Measurements from ENCODE around the gene PCDH9.

PCDH9 gene

GRCh38 chr13:66369666-66370065 is 860.5 kb downstream of the PCDH9 start:
- TF ChIP-seq POLR2AphosphoS5 (IDR thresholded peaks at IDR 0.05; ENCODE audit: borderline replicate concordance, low read depth, low read length) = no peak
- no peak for TF ChIP-seq FOXP2 (optimal IDR thresholded peaks at IDR 0.05; ENCODE audit: control extremely low read depth, extremely low read length, insufficient read depth)
- no peak for TF ChIP-seq EZH2 (IDR thresholded peaks at IDR 0.05)
- Histone ChIP-seq H3K9ac (ENCODE audit: insufficient read length) (no peak overlapping the region), H3K36me3 (ENCODE audit: insufficient read depth, low read length) (no peaks in the 10 kb centered on the region), H3K27ac (no peak overlapping the region), H3K4me3 (no peak overlapping the region), H3K9me3 (ENCODE audit: low read depth, low read length) (no peaks in the 10 kb centered on the region)
- DNase-seq (ENCODE audit: low read depth, low spot score) = no peak

- Histone ChIP-seq H3K36me3 (ENCODE audit: insufficient read depth, low read length) (no peaks in the 10 kb centered on the region), H3K9me3 (ENCODE audit: low read depth, low read length) (no peaks in the 10 kb centered on the region), H3K4me3 (no peak overlapping the region), H3K27ac (no peak overlapping the region), H3K9ac (ENCODE audit: insufficient read length) (no peak overlapping the region)
- no peak for DNase-seq (ENCODE audit: low read depth, low spot score)
- no peak for TF ChIP-seq FOXP2 (optimal IDR thresholded peaks at IDR 0.05; ENCODE audit: control extremely low read depth, extremely low read length, insufficient read depth)
- TF ChIP-seq EZH2 (IDR thresholded peaks at IDR 0.05) = no peak
- TF ChIP-seq POLR2AphosphoS5 (IDR thresholded peaks at IDR 0.05; ENCODE audit: borderline replicate concordance, low read depth, low read length) = no peak
Observed at GRCh38 chr13:66367356-66367755, 862.8 kb downstream of the PCDH9 start.

- DNase-seq (ENCODE audit: low read depth, low spot score) = no peak
- Histone ChIP-seq H3K36me3 (ENCODE audit: insufficient read depth, low read length) (no peaks in the 10 kb centered on the region), H3K4me3 (no peak overlapping the region), H3K27ac (no peak overlapping the region), H3K9me3 (ENCODE audit: low read depth, low read length) (no peaks in the 10 kb centered on the region), H3K9ac (ENCODE audit: insufficient read length) (no peak overlapping the region)
- TF ChIP-seq EZH2 (IDR thresholded peaks at IDR 0.05) (no peak), FOXP2 (optimal IDR thresholded peaks at IDR 0.05; ENCODE audit: control extremely low read depth, extremely low read length, insufficient read depth) (no peak), POLR2AphosphoS5 (IDR thresholded peaks at IDR 0.05; ENCODE audit: borderline replicate concordance, low read depth, low read length) (no peak)
Observed at GRCh38 chr13:66365101-66365500, 865.0 kb downstream of the PCDH9 start.

GRCh38 chr13:66364346-66364745 is 865.8 kb downstream of the PCDH9 start:
- H3K36me3 ChIP-seq (ENCODE audit: insufficient read depth, low read length) = no peaks in the 10 kb centered on the region
- H3K9ac ChIP-seq (ENCODE audit: insufficient read length) = no peak overlapping the region
- H3K4me3 ChIP-seq = no peak overlapping the region
- TF ChIP-seq EZH2 (IDR thresholded peaks at IDR 0.05) (no peak), FOXP2 (optimal IDR thresholded peaks at IDR 0.05; ENCODE audit: control extremely low read depth, extremely low read length, insufficient read depth) (no peak), POLR2AphosphoS5 (IDR thresholded peaks at IDR 0.05; ENCODE audit: borderline replicate concordance, low read depth, low read length) (no peak)
- H3K9me3 ChIP-seq (ENCODE audit: low read depth, low read length) = no peaks in the 10 kb centered on the region
- DNase-seq (ENCODE audit: low read depth, low spot score) = no peak
- no peak overlapping the region for H3K27ac ChIP-seq

- Histone ChIP-seq H3K27ac (no peak overlapping the region), H3K4me3 (no peak overlapping the region), H3K9me3 (ENCODE audit: low read depth, low read length) (no peaks in the 10 kb centered on the region), H3K9ac (ENCODE audit: insufficient read length) (no peak overlapping the region), H3K36me3 (ENCODE audit: insufficient read depth, low read length) (no peaks in the 10 kb centered on the region)
- no peak for DNase-seq (ENCODE audit: low read depth, low spot score)
- TF ChIP-seq FOXP2 (optimal IDR thresholded peaks at IDR 0.05; ENCODE audit: control extremely low read depth, extremely low read length, insufficient read depth) = no peak
- no peak for TF ChIP-seq EZH2 (IDR thresholded peaks at IDR 0.05)
- no peak for TF ChIP-seq POLR2AphosphoS5 (IDR thresholded peaks at IDR 0.05; ENCODE audit: borderline replicate concordance, low read depth, low read length)
Observed at GRCh38 chr13:66362485-66362884, 867.7 kb downstream of the PCDH9 start.

- Histone ChIP-seq H3K36me3 (ENCODE audit: insufficient read depth, low read length) (no peaks in the 10 kb centered on the region), H3K4me3 (no peak overlapping the region), H3K9me3 (ENCODE audit: low read depth, low read length) (no peaks in the 10 kb centered on the region), H3K9ac (ENCODE audit: insufficient read length) (no peak overlapping the region), H3K27ac (no peak overlapping the region)
- no peak for DNase-seq (ENCODE audit: low read depth, low spot score)
- no peak for TF ChIP-seq FOXP2 (optimal IDR thresholded peaks at IDR 0.05; ENCODE audit: control extremely low read depth, extremely low read length, insufficient read depth)
- TF ChIP-seq POLR2AphosphoS5 (IDR thresholded peaks at IDR 0.05; ENCODE audit: borderline replicate concordance, low read depth, low read length) = no peak
- no peak for TF ChIP-seq EZH2 (IDR thresholded peaks at IDR 0.05)
Observed at GRCh38 chr13:66359910-66360552, 870.1 kb downstream of the PCDH9 start.

- TF ChIP-seq FOXP2 (optimal IDR thresholded peaks at IDR 0.05; ENCODE audit: control extremely low read depth, extremely low read length, insufficient read depth) (no peak), EZH2 (IDR thresholded peaks at IDR 0.05) (no peak), POLR2AphosphoS5 (IDR thresholded peaks at IDR 0.05; ENCODE audit: borderline replicate concordance, low read depth, low read length) (no peak)
- Histone ChIP-seq H3K36me3 (ENCODE audit: insufficient read depth, low read length) (no peaks in the 10 kb centered on the region), H3K27ac (no peak overlapping the region), H3K4me3 (no peak overlapping the region), H3K9ac (ENCODE audit: insufficient read length) (no peak overlapping the region), H3K9me3 (ENCODE audit: low read depth, low read length) (no peaks in the 10 kb centered on the region)
- no peak for DNase-seq (ENCODE audit: low read depth, low spot score)
Observed at GRCh38 chr13:66359393-66359792, 870.7 kb downstream of the PCDH9 start.

GRCh38 chr13:66358564-66358963 is 871.6 kb downstream of the PCDH9 start:
- Histone ChIP-seq H3K9me3 (ENCODE audit: low read depth, low read length) (no peaks in the 10 kb centered on the region), H3K9ac (ENCODE audit: insufficient read length) (no peak overlapping the region), H3K36me3 (ENCODE audit: insufficient read depth, low read length) (no peaks in the 10 kb centered on the region), H3K27ac (no peak overlapping the region), H3K4me3 (no peak overlapping the region)
- no peak for TF ChIP-seq POLR2AphosphoS5 (IDR thresholded peaks at IDR 0.05; ENCODE audit: borderline replicate concordance, low read depth, low read length)
- TF ChIP-seq EZH2 (IDR thresholded peaks at IDR 0.05) = no peak
- TF ChIP-seq FOXP2 (optimal IDR thresholded peaks at IDR 0.05; ENCODE audit: control extremely low read depth, extremely low read length, insufficient read depth) = no peak
- DNase-seq (ENCODE audit: low read depth, low spot score) = no peak

GRCh38 chr13:66357463-66357862 is 872.7 kb downstream of the PCDH9 start:
- no peak overlapping the region for H3K27ac ChIP-seq

More at GRCh38 chr13:66357463-66357862, 872.7 kb downstream of the PCDH9 start:
- Histone ChIP-seq H3K9me3 (ENCODE audit: low read depth, low read length) (no peaks in the 10 kb centered on the region), H3K36me3 (ENCODE audit: insufficient read depth, low read length) (no peaks in the 10 kb centered on the region), H3K9ac (ENCODE audit: insufficient read length) (no peak overlapping the region), H3K4me3 (no peak overlapping the region)
- TF ChIP-seq FOXP2 (optimal IDR thresholded peaks at IDR 0.05; ENCODE audit: control extremely low read depth, extremely low read length, insufficient read depth) (no peak), EZH2 (IDR thresholded peaks at IDR 0.05) (no peak), POLR2AphosphoS5 (IDR thresholded peaks at IDR 0.05; ENCODE audit: borderline replicate concordance, low read depth, low read length) (no peak)
- no peak for DNase-seq (ENCODE audit: low read depth, low spot score)
